ENCODE measurements around the gene SGSM2.

The SGSM2 gene

GRCh38 chr17:2369039-2369438 lies 31.7 kb downstream of the SGSM2 start:
- Mint-ChIP-seq H3K4me1 (ENCODE audit: low read depth) (no peaks in the 10 kb centered on the region), H3K27ac (no peak overlapping the region), H3K9me3 (no peaks in the 10 kb centered on the region), H3K4me3 (no peak overlapping the region), H3K27me3 (no peaks in the 10 kb centered on the region), H3K36me3 (ENCODE audit: low read depth) (peaks cover 97% of the 10 kb centered on the region)
- intact Hi-C loops (cut with micrococcal nuclease), result no loop called here

- intact Hi-C loops (cut with micrococcal nuclease), result no loop called here
- no peak overlapping the region for H3K27ac Mint-ChIP-seq
- no peaks in the 10 kb centered on the region for H3K9me3 Mint-ChIP-seq
- no peaks in the 10 kb centered on the region for H3K4me1 Mint-ChIP-seq (ENCODE audit: low read depth)
- H3K27me3 Mint-ChIP-seq, result no peaks in the 10 kb centered on the region
- H3K4me3 Mint-ChIP-seq, result no peak overlapping the region
- H3K36me3 Mint-ChIP-seq (ENCODE audit: low read depth), result peaks cover 97% of the 10 kb centered on the region
These were observed 32.4 kb downstream of the SGSM2 start for GRCh38 chr17:2369551-2370210.

GRCh38 chr17:2370211-2370589 lies 32.9 kb downstream of the SGSM2 start:
- Mint-ChIP-seq H3K4me1 (ENCODE audit: low read depth) (no peaks in the 10 kb centered on the region), H3K27ac (no peak overlapping the region), H3K4me3 (no peak overlapping the region), H3K36me3 (ENCODE audit: low read depth) (peaks cover 97% of the 10 kb centered on the region), H3K9me3 (no peaks in the 10 kb centered on the region), H3K27me3 (no peaks in the 10 kb centered on the region)
- intact Hi-C loops (cut with micrococcal nuclease), result no loop called here

- H3K9me3 Mint-ChIP-seq, result no peaks in the 10 kb centered on the region
- peaks cover 97% of the 10 kb centered on the region for H3K36me3 Mint-ChIP-seq (ENCODE audit: low read depth)
- intact Hi-C loops (cut with micrococcal nuclease), result no loop called here
- no peak overlapping the region for H3K27ac Mint-ChIP-seq
- H3K27me3 Mint-ChIP-seq, result no peaks in the 10 kb centered on the region
- no peak overlapping the region for H3K4me3 Mint-ChIP-seq
- H3K4me1 Mint-ChIP-seq (ENCODE audit: low read depth), result no peaks in the 10 kb centered on the region
These were observed 34.2 kb downstream of the SGSM2 start for GRCh38 chr17:2371183-2372130.

DNA sequence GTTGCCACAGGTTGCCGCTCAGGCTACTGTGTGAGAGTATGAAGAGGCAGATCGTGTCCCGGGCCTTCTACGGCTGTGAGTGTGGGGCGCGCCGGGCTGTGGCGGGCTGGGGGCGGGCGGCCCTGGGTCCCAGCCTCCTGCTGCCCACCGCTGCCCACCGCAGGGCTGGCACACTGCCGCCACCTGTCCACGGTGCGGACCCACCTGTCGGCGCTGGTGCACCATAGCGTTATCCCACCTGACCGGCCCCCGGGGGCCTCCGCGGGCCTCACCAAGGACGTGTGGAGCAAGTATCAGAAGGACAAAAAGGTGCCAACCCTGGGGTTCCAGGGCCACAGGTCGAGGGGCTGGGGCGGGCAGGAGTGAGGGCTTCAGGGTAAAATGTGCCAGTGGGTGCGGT lies 34.9 kb downstream of the SGSM2 start:
- no peak overlapping the region for H3K4me3 Mint-ChIP-seq
- no peaks in the 10 kb centered on the region for H3K9me3 Mint-ChIP-seq
- no peak overlapping the region for H3K27ac Mint-ChIP-seq

DNA sequence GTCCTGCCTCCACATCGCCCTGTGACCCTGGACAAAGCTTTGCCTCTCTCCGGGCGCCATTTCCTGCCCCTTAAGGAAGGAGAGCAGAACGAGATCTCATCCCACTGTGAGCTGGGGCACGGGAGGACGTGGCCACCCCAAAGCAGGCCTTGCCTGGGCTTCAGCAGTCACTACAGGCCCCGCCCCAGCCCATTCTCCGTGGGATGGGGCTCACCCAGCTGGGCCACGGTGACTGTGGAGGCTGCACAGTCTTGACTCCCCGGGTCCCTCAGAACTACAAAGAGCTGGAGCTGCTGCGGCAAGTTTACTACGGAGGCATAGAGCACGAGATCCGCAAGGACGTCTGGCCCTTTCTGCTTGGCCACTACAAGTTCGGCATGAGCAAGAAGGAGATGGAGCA lies 35.4 kb downstream of the SGSM2 start:
- Mint-ChIP-seq H3K4me1 (ENCODE audit: low read depth) (peaks cover 5% of the 10 kb centered on the region), H3K9me3 (no peaks in the 10 kb centered on the region), H3K27me3 (no peaks in the 10 kb centered on the region), H3K36me3 (ENCODE audit: low read depth) (peaks cover 97% of the 10 kb centered on the region), H3K4me3 (no peak overlapping the region), H3K27ac (no peak overlapping the region)
- intact Hi-C loops (cut with micrococcal nuclease), result no loop called here

More for the DNA sequence above, 34.9 kb downstream of the SGSM2 start:
- intact Hi-C loops (cut with micrococcal nuclease), result no loop called here
- Mint-ChIP-seq H3K4me1 (ENCODE audit: low read depth) (no peaks in the 10 kb centered on the region), H3K27me3 (no peaks in the 10 kb centered on the region), H3K36me3 (ENCODE audit: low read depth) (peaks cover 97% of the 10 kb centered on the region)

DNA sequence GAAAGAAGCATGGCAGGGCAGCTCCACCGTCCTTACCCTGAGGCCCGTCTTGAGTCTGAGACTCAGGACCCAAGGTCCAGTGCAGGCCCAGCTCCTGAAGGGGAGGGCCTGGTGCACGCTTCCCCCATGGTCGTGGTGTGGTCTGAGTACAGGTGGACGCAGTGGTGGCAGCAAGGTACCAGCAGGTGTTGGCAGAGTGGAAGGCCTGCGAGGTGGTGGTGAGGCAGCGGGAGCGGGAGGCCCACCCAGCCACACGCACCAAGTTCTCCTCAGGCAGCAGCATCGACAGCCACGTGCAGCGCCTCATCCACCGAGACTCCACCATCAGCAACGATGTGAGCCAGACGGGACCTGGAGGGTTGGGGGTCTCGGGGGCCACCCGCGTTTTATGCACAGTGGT lies 35.9 kb downstream of the SGSM2 start:
- H3K27ac Mint-ChIP-seq, result no peak overlapping the region
- intact Hi-C loops (cut with micrococcal nuclease), result no loop called here
- H3K4me3 Mint-ChIP-seq, result no peak overlapping the region
- H3K36me3 Mint-ChIP-seq (ENCODE audit: low read depth), result peaks cover 97% of the 10 kb centered on the region
- H3K9me3 Mint-ChIP-seq, result no peaks in the 10 kb centered on the region
- no peaks in the 10 kb centered on the region for H3K27me3 Mint-ChIP-seq
- peaks cover 8% of the 10 kb centered on the region for H3K4me1 Mint-ChIP-seq (ENCODE audit: low read depth)

- Mint-ChIP-seq H3K4me1 (ENCODE audit: low read depth) (peaks cover 8% of the 10 kb centered on the region), H3K36me3 (ENCODE audit: low read depth) (peaks cover 99% of the 10 kb centered on the region), H3K27me3 (no peaks in the 10 kb centered on the region), H3K9me3 (no peaks in the 10 kb centered on the region), H3K27ac (peak overlapping the region; percentile 1), H3K4me3 (no peak overlapping the region)
- intact Hi-C loops (cut with micrococcal nuclease), result no loop called here
These were observed 37.4 kb downstream of the SGSM2 start for GRCh38 chr17:2374549-2375285.

DNA sequence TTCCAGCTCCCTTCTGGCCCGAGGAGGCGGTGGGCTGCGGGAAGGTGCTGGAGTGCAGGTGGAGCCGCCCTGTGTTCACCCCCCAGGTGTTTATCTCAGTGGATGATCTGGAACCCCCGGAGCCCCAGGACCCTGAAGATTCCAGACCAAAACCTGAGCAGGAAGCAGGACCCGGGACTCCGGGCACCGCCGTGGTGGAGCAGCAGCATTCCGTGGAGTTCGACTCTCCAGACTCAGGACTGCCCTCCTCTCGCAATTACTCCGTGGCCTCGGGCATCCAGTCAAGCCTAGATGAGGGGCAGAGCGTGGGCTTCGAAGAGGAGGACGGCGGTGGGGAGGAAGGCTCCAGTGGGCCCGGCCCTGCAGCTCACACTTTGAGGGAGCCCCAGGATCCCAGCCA lies 38.1 kb downstream of the SGSM2 start:
- peaks cover 99% of the 10 kb centered on the region for H3K36me3 Mint-ChIP-seq (ENCODE audit: low read depth)
- H3K9me3 Mint-ChIP-seq, result no peaks in the 10 kb centered on the region
- H3K27ac Mint-ChIP-seq, result no peak overlapping the region
- intact Hi-C loops (cut with micrococcal nuclease), result no loop called here
- no peak overlapping the region for H3K4me3 Mint-ChIP-seq
- H3K4me1 Mint-ChIP-seq (ENCODE audit: low read depth), result peaks cover 8% of the 10 kb centered on the region
- H3K27me3 Mint-ChIP-seq, result no peaks in the 10 kb centered on the region

GRCh38 chr17:2376107-2376506 lies 38.8 kb downstream of the SGSM2 start:
- Mint-ChIP-seq H3K27me3 (no peaks in the 10 kb centered on the region), H3K4me3 (no peak overlapping the region)

GRCh38 chr17:2377659-2378058 lies 40.4 kb downstream of the SGSM2 start:
- intact Hi-C loops (cut with micrococcal nuclease), result no loop called here
- Mint-ChIP-seq H3K27me3 (no peaks in the 10 kb centered on the region), H3K27ac (peak overlapping the region; percentile 26), H3K36me3 (ENCODE audit: low read depth) (peaks cover 94% of the 10 kb centered on the region), H3K9me3 (no peaks in the 10 kb centered on the region), H3K4me3 (no peak overlapping the region), H3K4me1 (ENCODE audit: low read depth) (peaks cover 8% of the 10 kb centered on the region)

More at GRCh38 chr17:2376107-2376506, 38.8 kb downstream of the SGSM2 start:
- H3K4me1 Mint-ChIP-seq (ENCODE audit: low read depth), result peaks cover 8% of the 10 kb centered on the region
- H3K27ac Mint-ChIP-seq, result no peak overlapping the region
- intact Hi-C loops (cut with micrococcal nuclease), result no loop called here
- peaks cover 100% of the 10 kb centered on the region for H3K36me3 Mint-ChIP-seq (ENCODE audit: low read depth)
- H3K9me3 Mint-ChIP-seq, result no peaks in the 10 kb centered on the region

DNA sequence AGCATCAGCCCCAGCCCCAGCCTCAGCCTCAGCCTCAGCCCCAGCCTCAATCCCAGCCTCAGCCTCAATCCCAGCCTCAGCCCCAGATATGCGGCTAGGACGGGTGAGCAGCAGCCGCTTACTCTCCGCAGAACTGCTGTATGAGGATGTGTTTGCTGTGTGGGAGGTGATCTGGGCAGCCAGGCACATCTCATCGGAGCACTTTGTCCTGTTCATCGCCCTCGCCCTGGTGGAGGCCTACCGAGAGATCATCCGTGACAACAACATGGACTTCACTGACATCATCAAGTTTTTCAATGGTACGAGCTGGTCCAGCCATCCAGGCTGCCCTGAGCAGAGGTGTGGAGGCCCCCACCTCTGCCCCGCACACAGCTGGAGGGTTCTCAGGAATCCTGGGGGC lies 41.6 kb downstream of the SGSM2 start:
- Mint-ChIP-seq H3K36me3 (ENCODE audit: low read depth) (peaks cover 94% of the 10 kb centered on the region), H3K27ac (no peak overlapping the region), H3K4me3 (no peak overlapping the region), H3K27me3 (no peaks in the 10 kb centered on the region), H3K9me3 (no peaks in the 10 kb centered on the region), H3K4me1 (ENCODE audit: low read depth) (peaks cover 20% of the 10 kb centered on the region)
- intact Hi-C loops (cut with micrococcal nuclease), result no loop called here

GRCh38 chr17:2379489-2380225 lies 42.4 kb downstream of the SGSM2 start:
- Mint-ChIP-seq H3K4me1 (ENCODE audit: low read depth) (peaks cover 25% of the 10 kb centered on the region), H3K27ac (no peak overlapping the region), H3K27me3 (no peaks in the 10 kb centered on the region), H3K36me3 (ENCODE audit: low read depth) (peaks cover 94% of the 10 kb centered on the region), H3K9me3 (no peaks in the 10 kb centered on the region), H3K4me3 (no peak overlapping the region)
- intact Hi-C loops (cut with micrococcal nuclease), result no loop called here
